Neutrophil (primary cell): ENCODE results near the gene ZBTB7A.

Experiments
- H3K27ac ChIP-seq: fragments of 200-600 bp; sonication (generic); 2 replicates; pipeline ENCODE4 v1.5.1; 2016; ENCODE audit warnings: mild to moderate bottlenecking, moderate library complexity
- H3K27me3 ChIP-seq: fragments of 200-600 bp; sonication (generic); 2 replicates; pipeline ENCODE4 v1.6.0; 2016; ENCODE audit warnings: mild to moderate bottlenecking
- H3K36me3 ChIP-seq: fragments of 200-600 bp; sonication (generic); 2 replicates; pipeline ENCODE4 v1.5.1; 2017
- H3K4me1 ChIP-seq, 2 experiments: fragments of 200-600 bp in 1 of 2; sonication (generic) in 1 of 2; 1 replicate in 1 of 2; 2 replicates in 1 of 2; pipeline versions ENCODE4 v1.5.1 to v1.6.1; 2013 to 2016; ENCODE audit warnings: low read depth in 1 of 2, low read length in 1 of 2, mild to moderate bottlenecking in 1 of 2, moderate library complexity in 1 of 2; ENCODE audit not compliant: control insufficient read depth in 1 of 2, insufficient read depth in 1 of 2
- H3K4me3 ChIP-seq, 2 experiments: fragments of 200-600 bp in 1 of 2; sonication (generic) in 1 of 2; 1 replicate in 1 of 2; 2 replicates in 1 of 2; pipeline ENCODE4 v1.5.1; 2013 to 2016; ENCODE audit warnings: low read depth in 1 of 2, low read length in 1 of 2, mild to moderate bottlenecking in 1 of 2, moderate library complexity in 1 of 2
- H3K9me3 ChIP-seq: fragments of 200-600 bp; sonication (generic); 2 replicates; pipeline ENCODE4 v1.5.1; 2016
- TF ChIP-seq, protein P1 (sequence below): fragments of 200-600 bp; sonication (generic); IDR thresholded peaks from 2 replicates; pipeline ENCODE4 v1.5.1; 2016; ENCODE audit warnings: antibody characterized with exemption

The ZBTB7A gene

GRCh38 chr19:3995607-3996006 lies 71.1 kb downstream of the ZBTB7A start:
- H3K36me3 ChIP-seq = no peaks in the 10 kb centered on the region
- H3K4me1 ChIP-seq = no peaks in the 10 kb centered on the region
- no peak overlapping the region for H3K27ac ChIP-seq
- H3K9me3 ChIP-seq = no peaks in the 10 kb centered on the region
- H3K27me3 ChIP-seq = no peaks in the 10 kb centered on the region
- no peak overlapping the region for H3K4me3 ChIP-seq
- TF ChIP-seq, protein P1, sequence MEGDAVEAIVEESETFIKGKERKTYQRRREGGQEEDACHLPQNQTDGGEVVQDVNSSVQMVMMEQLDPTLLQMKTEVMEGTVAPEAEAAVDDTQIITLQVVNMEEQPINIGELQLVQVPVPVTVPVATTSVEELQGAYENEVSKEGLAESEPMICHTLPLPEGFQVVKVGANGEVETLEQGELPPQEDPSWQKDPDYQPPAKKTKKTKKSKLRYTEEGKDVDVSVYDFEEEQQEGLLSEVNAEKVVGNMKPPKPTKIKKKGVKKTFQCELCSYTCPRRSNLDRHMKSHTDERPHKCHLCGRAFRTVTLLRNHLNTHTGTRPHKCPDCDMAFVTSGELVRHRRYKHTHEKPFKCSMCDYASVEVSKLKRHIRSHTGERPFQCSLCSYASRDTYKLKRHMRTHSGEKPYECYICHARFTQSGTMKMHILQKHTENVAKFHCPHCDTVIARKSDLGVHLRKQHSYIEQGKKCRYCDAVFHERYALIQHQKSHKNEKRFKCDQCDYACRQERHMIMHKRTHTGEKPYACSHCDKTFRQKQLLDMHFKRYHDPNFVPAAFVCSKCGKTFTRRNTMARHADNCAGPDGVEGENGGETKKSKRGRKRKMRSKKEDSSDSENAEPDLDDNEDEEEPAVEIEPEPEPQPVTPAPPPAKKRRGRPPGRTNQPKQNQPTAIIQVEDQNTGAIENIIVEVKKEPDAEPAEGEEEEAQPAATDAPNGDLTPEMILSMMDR = no peak
